H1 (cell line): ENCODE results near the gene CD68. TPM values are rescaled to one million over a fixed set of nuclear protein-coding genes. Genes with fewer than 3 reads are reported as not detected.
A peak's percentile ranks its signal among the peaks of the same experiment; 100 is the strongest.

Source experiments
- CTCF ChIA-PET: fragments of 300-600 bp; sonication (Branson Sonifier 250); formaldehyde crosslinking; loops from one replicate; lab custom pipeline; 2021; ENCODE audit not compliant: partially characterized antibody; lab: Charles Lee
- POLR2A ChIA-PET: fragments of 300-600 bp; sonication (Branson Sonifier 250); formaldehyde crosslinking; loops from one replicate; lab custom pipeline; 2021; ENCODE audit warnings: inconsistent platforms; ENCODE audit not compliant: partially characterized antibody; lab: Charles Lee
- DNase-seq, 2 experiments: peaks; one replicate each; pipeline versions ENCODE4 v3.0.0 to v3.0.0-alpha.2; 2010 to 2022; ENCODE audit warnings: low spot score in 2 of 2, low read depth in 1 of 2, mixed read lengths in 1 of 2
- FAIRE-seq: peaks from 2 replicates; lab custom pipeline; 2011; peaks lifted over from hg19 to GRCh38; lab: Jason Lieb, UNC
- H2AFZ ChIP-seq: 2 replicates; pipeline ENCODE4 v1.8.1; 2012; ENCODE audit warnings: low read length, inconsistent platforms
- H2AK5ac ChIP-seq: 2 replicates; pipeline ENCODE4 v1.6.1; 2013; ENCODE audit warnings: low read depth, low read length
- H2BK120ac ChIP-seq: replicated peaks from 2 replicates; pipeline ENCODE3; 2013; ENCODE audit warnings: low read depth, low read length, inconsistent platforms
- H2BK12ac ChIP-seq: 2 replicates; pipeline ENCODE4 v1.6.1; 2013; ENCODE audit warnings: low read depth, low read length
- H2BK15ac ChIP-seq: 2 replicates; pipeline ENCODE4 v1.6.1; 2013; ENCODE audit warnings: low read length
- H2BK20ac ChIP-seq: 2 replicates; pipeline ENCODE4 v1.6.1; 2013; ENCODE audit warnings: low read length
- H2BK5ac ChIP-seq: 2 replicates; pipeline ENCODE4 v1.6.1; 2013; ENCODE audit warnings: low read depth, low read length
- H3K14ac ChIP-seq: 2 replicates; pipeline ENCODE4 v1.6.1; 2013; ENCODE audit warnings: inconsistent platforms; ENCODE audit not compliant: insufficient read length
- H3K18ac ChIP-seq: 2 replicates; pipeline ENCODE4 v1.6.1; 2013; ENCODE audit warnings: low read length; ENCODE audit errors: extremely low read depth
- H3K23ac ChIP-seq: 2 replicates; pipeline ENCODE4 v1.6.1; 2013; ENCODE audit warnings: inconsistent platforms; ENCODE audit not compliant: insufficient read length
- H3K23me2 ChIP-seq: 2 replicates; pipeline ENCODE4 v1.6.1; 2013; ENCODE audit warnings: low read depth, low read length
- H3K27ac ChIP-seq: 2 replicates; pipeline ENCODE4 v1.6.1; 2011; ENCODE audit warnings: low read depth, low read length, inconsistent platforms
- H3K27me3 ChIP-seq, 4 experiments: replicated peaks in 1 of 4; 1 replicate in 1 of 4; 2 replicates in 3 of 4; pipeline versions ENCODE4 v1.6.1 to v1.8.1; 2011 to 2013; ENCODE audit warnings: low read length in 3 of 4, mild to moderate bottlenecking in 3 of 4, inconsistent platforms in 2 of 4, mixed read lengths in 2 of 4, moderate library complexity in 1 of 4; ENCODE audit not compliant: control insufficient read depth in 3 of 4, insufficient read depth in 3 of 4; ENCODE audit errors: extremely low read depth in 1 of 4
- H3K36me3 ChIP-seq, 4 experiments: 2 replicates each; pipeline versions ENCODE4 v1.6.1 to v1.8.1; 2011 to 2013; ENCODE audit warnings: mild to moderate bottlenecking in 4 of 4, low read length in 3 of 4, moderate library complexity in 2 of 4, control low read depth in 1 of 4, inconsistent platforms in 1 of 4; ENCODE audit not compliant: insufficient read depth in 4 of 4, control insufficient read depth in 2 of 4
- H3K4ac ChIP-seq: replicated peaks from 2 replicates; pipeline ENCODE3; 2013; ENCODE audit warnings: low read length, low read depth, mixed read lengths, inconsistent platforms; ENCODE audit not compliant: insufficient read length
- H3K4me1 ChIP-seq, 4 experiments: replicated peaks in 1 of 4; 1 replicate in 1 of 4; 2 replicates in 3 of 4; pipeline versions ENCODE4 v1.6.1 to v1.8.1; 2011 to 2013; ENCODE audit warnings: low read length in 3 of 4, inconsistent platforms in 2 of 4, mixed read lengths in 1 of 4; ENCODE audit not compliant: insufficient read depth in 4 of 4, control insufficient read depth in 3 of 4
- H3K4me2 ChIP-seq, 2 experiments: 2 replicates each; pipeline versions ENCODE4 v1.6.1 to v1.8.1; 2011 to 2013; ENCODE audit warnings: low read depth in 2 of 2, low read length in 2 of 2, control low read depth in 1 of 2, inconsistent platforms in 1 of 2, mild to moderate bottlenecking in 1 of 2; ENCODE audit not compliant: insufficient read depth in 1 of 2
- H3K4me3 ChIP-seq, 4 experiments: fragments of 200-600, 300-600 bp in 1 of 4; sonication (generic), shearing (Covaris generic), sonication (Bioruptor Twin) in 1 of 4; 2 replicates each; pipeline versions ENCODE4 v1.5.1 to v1.8.1; 2011 to 2016; ENCODE audit warnings: low read length in 4 of 4, low read depth in 3 of 4, control low read depth in 2 of 4, inconsistent platforms in 2 of 4, mild to moderate bottlenecking in 2 of 4, mixed read lengths in 1 of 4, moderate library complexity in 1 of 4; ENCODE audit not compliant: insufficient read depth in 2 of 4; ENCODE audit errors: extremely low read depth in 1 of 4
- H3K56ac ChIP-seq: replicated peaks from 2 replicates; pipeline ENCODE3; 2013; ENCODE audit warnings: low read depth, mild to moderate bottlenecking, mixed read lengths, low read length, inconsistent platforms; ENCODE audit not compliant: insufficient read length
- H3K79me1 ChIP-seq: 2 replicates; pipeline ENCODE4 v1.6.1; 2013; ENCODE audit warnings: low read depth, low read length, control low read depth
- H3K79me2 ChIP-seq, 2 experiments: 2 replicates each; pipeline versions ENCODE4 v1.6.1 to v1.8.1; 2012 to 2013; ENCODE audit warnings: low read length in 2 of 2, mild to moderate bottlenecking in 2 of 2, inconsistent platforms in 1 of 2; ENCODE audit not compliant: insufficient read depth in 2 of 2, control insufficient read depth in 1 of 2
- H3K9ac ChIP-seq, 4 experiments: replicated peaks in 1 of 4; 1 replicate in 1 of 4; 2 replicates in 3 of 4; pipeline versions ENCODE4 v1.6.1 to v1.8.1; 2011 to 2013; ENCODE audit warnings: low read depth in 3 of 4, low read length in 3 of 4, control low read depth in 2 of 4, mild to moderate bottlenecking in 2 of 4, moderate library complexity in 2 of 4, inconsistent platforms in 1 of 4; ENCODE audit errors: extremely low read depth in 1 of 4
- H3K9me3 ChIP-seq, 2 experiments: 2 replicates each; pipeline versions ENCODE4 v1.6.1 to v1.8.1; 2012 to 2013; ENCODE audit warnings: mild to moderate bottlenecking in 2 of 2, moderate library complexity in 2 of 2, control low read depth in 1 of 2, inconsistent platforms in 1 of 2, low read depth in 1 of 2, low read length in 1 of 2, mixed read lengths in 1 of 2; ENCODE audit not compliant: insufficient read depth in 2 of 2
- H4K20me1 ChIP-seq, 2 experiments: replicated peaks in 1 of 2; 2 replicates each; pipeline versions ENCODE3 to v1.8.1; 2011 to 2013; ENCODE audit warnings: inconsistent platforms in 2 of 2, low read length in 2 of 2, mild to moderate bottlenecking in 1 of 2; ENCODE audit not compliant: insufficient read depth in 2 of 2, control insufficient read depth in 1 of 2
- H4K5ac ChIP-seq: 2 replicates; pipeline ENCODE4 v1.6.1; 2013; ENCODE audit warnings: low read length, low read depth, mixed read lengths, inconsistent platforms; ENCODE audit not compliant: insufficient read length
- H4K8ac ChIP-seq: 2 replicates; pipeline ENCODE4 v1.8.0; 2013; ENCODE audit warnings: mild to moderate bottlenecking, moderate library complexity, low read length, inconsistent platforms; ENCODE audit not compliant: insufficient read depth; ENCODE audit errors: extremely low read depth
- H4K91ac ChIP-seq: replicated peaks from 2 replicates; pipeline ENCODE3; 2013; ENCODE audit warnings: low read length, mixed read lengths, inconsistent platforms; ENCODE audit not compliant: insufficient read length
- EZH2 ChIP-seq: fragments of 200-600 bp; sonication (generic); IDR thresholded peaks from 2 replicates; pipeline ENCODE4 v1.7.1; 2012; ENCODE audit warnings: low read depth, mild to moderate bottlenecking, moderate library complexity, low read length, inconsistent platforms; ENCODE audit not compliant: severe bottlenecking
- JUND ChIP-seq: IDR thresholded peaks from 2 replicates; pipeline ENCODE4 v1.6.1; 2011; ENCODE audit warnings: mild to moderate bottlenecking, improper control_type of control experiment, low read length
- PHF8 ChIP-seq: fragments of 200-600 bp; sonication (generic); conservative IDR thresholded peaks from 2 replicates; pipeline ENCODE4 v1.7.1; 2012; ENCODE audit warnings: low read depth, mild to moderate bottlenecking, inconsistent platforms, low read length, moderate library complexity
- POLR2A ChIP-seq, 2 experiments: IDR thresholded peaks; 1 replicate in 1 of 2; 2 replicates in 1 of 2; pipeline ENCODE4 v1.6.1; 2011; ENCODE audit warnings: low read depth in 2 of 2, low read length in 2 of 2, mild to moderate bottlenecking in 2 of 2; ENCODE audit errors: control extremely low read depth in 1 of 2
- POLR2AphosphoS5 ChIP-seq: IDR thresholded peaks from 2 replicates; pipeline ENCODE4 v1.6.1; 2011; ENCODE audit warnings: low read depth, low read length
- RAD21 ChIP-seq, 2 experiments: IDR thresholded peaks in 1 of 2; conservative IDR thresholded peaks in 1 of 2; 2 replicates each; pipeline ENCODE4 v1.6.1; 2011; ENCODE audit warnings: low read depth in 2 of 2, low read length in 2 of 2, improper control_type of control experiment in 1 of 2, inconsistent platforms in 1 of 2, mild to moderate bottlenecking in 1 of 2, moderate library complexity in 1 of 2
- RBBP5 ChIP-seq: IDR thresholded peaks from 2 replicates; pipeline ENCODE4 v1.7.1; 2012; ENCODE audit warnings: low read depth, mild to moderate bottlenecking, inconsistent platforms, low read length, moderate library complexity, borderline replicate concordance
- RXRA ChIP-seq: IDR thresholded peaks from 2 replicates; pipeline ENCODE4 v1.6.1; 2011; ENCODE audit warnings: low read depth, mild to moderate bottlenecking, low read length, moderate library complexity; ENCODE audit not compliant: insufficient read depth
- TBP ChIP-seq: IDR thresholded peaks from 2 replicates; pipeline ENCODE4 v1.6.1; 2011; ENCODE audit warnings: low read depth, low read length, improper control_type of control experiment
- YY1 ChIP-seq: IDR thresholded peaks from 2 replicates; pipeline ENCODE4 v1.6.1; 2011; ENCODE audit warnings: low read depth, mild to moderate bottlenecking, low read length
- WGBS, 2 experiments: shearing (Covaris generic) in 1 of 2; methylation state at CpG; one replicate each; pipeline versions ENCODE4 v1.1.6 to v1.1.7; 2013 to 2015; ENCODE audit warnings: low lambda C conversion rate in 2 of 2, mixed read lengths in 2 of 2, inconsistent platforms in 1 of 2, low coverage in 1 of 2, missing lambda C conversion rate in 1 of 2; ENCODE audit not compliant: insufficient replicate concordance in 2 of 2, insufficient coverage in 1 of 2, insufficient read length in 1 of 2; ENCODE audit errors: extremely low coverage in 1 of 2, missing lambda C conversion rate in 1 of 2; 5-methylcytosine and 5-hydroxymethylcytosine counted together
- polyA plus RNA-seq, 7 experiments: library from polyadenylated mRNA; depleted of rRNA in 3 of 7; stranded (reverse) in 5 of 7; unstranded in 2 of 7; fragments of >200 nt in 5 of 7; fragments of 200-250 nt in 2 of 7; gene quantifications; 1 replicate in 5 of 7; 2 replicates in 1 of 7; 4 replicates in 1 of 7; pipeline versions ENCODE4 v1.2.1 to v1.2.3, GENCODE V29; 2011 to 2013; ENCODE audit warnings: missing spikeins in 2 of 7, mixed read lengths in 2 of 7
- total RNA-seq: library from RNA; stranded (reverse); fragmentation: NEBNext Ultra II Directional; extraction: Animal tissue kit (Norgen Biotek cat#: 25700); gene quantifications from 2 replicates; pipeline ENCODE4 v1.2.1, GENCODE V29; 2021

The CD68 gene
- total and polyA plus RNA-seq, 2 of the 8 experiments (the other 6 are each of a cell fraction or from before 2014, with no cell fraction given), result 0.18 TPM; not detected in 1

DNA sequence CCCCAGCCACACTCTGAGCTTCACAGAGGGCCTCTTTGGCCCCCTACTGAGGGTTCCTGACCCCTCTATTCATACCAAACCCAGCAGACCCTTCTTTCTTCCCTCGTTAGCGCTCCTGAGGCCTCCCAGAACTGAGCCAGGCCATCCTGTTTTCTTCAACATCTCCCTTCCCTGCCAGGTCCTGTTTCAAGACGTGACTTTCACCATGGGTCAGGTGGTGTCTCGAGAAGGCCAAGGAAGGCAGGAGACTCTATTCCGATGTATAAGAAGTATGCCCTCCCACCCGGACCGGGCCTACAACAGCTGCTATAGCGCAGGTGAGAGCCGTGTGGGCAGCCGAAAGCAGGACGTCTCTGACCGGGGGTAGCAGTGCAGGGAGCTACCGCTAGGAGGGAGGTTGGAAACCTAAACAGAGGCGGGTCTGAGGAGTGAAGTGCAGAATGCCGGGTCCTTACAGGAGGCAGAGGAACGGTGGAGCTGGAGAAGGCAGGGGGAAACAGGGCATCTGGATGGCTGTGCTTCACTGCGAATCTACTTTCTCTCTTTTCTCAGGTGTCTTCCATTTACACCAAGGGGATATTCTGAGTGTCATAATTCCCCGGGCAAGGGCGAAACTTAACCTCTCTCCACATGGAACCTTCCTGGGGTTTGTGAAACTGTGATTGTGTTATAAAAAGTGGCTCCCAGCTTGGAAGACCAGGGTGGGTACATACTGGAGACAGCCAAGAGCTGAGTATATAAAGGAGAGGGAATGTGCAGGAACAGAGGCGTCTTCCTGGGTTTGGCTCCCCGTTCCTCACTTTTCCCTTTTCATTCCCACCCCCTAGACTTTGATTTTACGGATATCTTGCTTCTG, 19.0 kb upstream of the CD68 start:
- no peak overlapping the region for H2BK5ac ChIP-seq
- H3K23me2 ChIP-seq, result peaks cover 6% of the 10 kb centered on the region; the same call in 1 of the 2 replicates
- POLR2A ChIA-PET, result interaction anchor here (0.7 to 37.5 kb wide), 24 partner anchors 8 to 301 kb away, joined by 3 to 1144 read pairs (median 5); partner anchors contain the start of genes CD68, CLDN7, GPS2 and MPDU1
- peaks cover 9% of the 10 kb centered on the region for H3K79me1 ChIP-seq
- no peak overlapping the region for H3K56ac ChIP-seq
- WGBS, 2 experiments, result 34% methylated on average over 22 of the region's 22 CpGs; no CpG with 5 or more reads in 1 of the 2 experiments
- FAIRE-seq (peak; percentile 80), DNase-seq (peak in 1 of 2 experiments; percentile 90)
- no peak overlapping the region for H2BK120ac ChIP-seq
- H3K4me1 ChIP-seq, result peaks cover 11 to 42% (median 25%) of the 10 kb centered on the region in 4 experiments
- peak overlapping the region in 3 of 4 experiments; percentile 69 to 96 (median 85); a peak in 4 of 8 replicates for H3K4me3 ChIP-seq
- H3K4ac ChIP-seq, result no peak overlapping the region
- H2AFZ ChIP-seq, result no peak overlapping the region
- no peaks in the 10 kb centered on the region for H3K27me3 ChIP-seq
- H3K18ac ChIP-seq, result peak overlapping the region; percentile 21; the same call in 1 of the 2 replicates
- peaks cover 4 to 26% of the 10 kb centered on the region in 2 experiments; a peak in 3 of 4 replicates for H3K79me2 ChIP-seq
- H2BK12ac ChIP-seq, result no peak overlapping the region
- no peak overlapping the region; a peak in 2 of 7 replicates for H3K9ac ChIP-seq
- no peaks in the 10 kb centered on the region for H3K9me3 ChIP-seq
- H2AK5ac ChIP-seq, result no peak overlapping the region; the same call in 1 of the 2 replicates
- H2BK20ac ChIP-seq, result no peak overlapping the region
- H3K14ac ChIP-seq, result no peak overlapping the region
- H4K20me1 ChIP-seq, result peaks cover 0 to 1% of the 10 kb centered on the region in 2 experiments
- peak overlapping the region; percentile 27 for H4K91ac ChIP-seq
- no peak overlapping the region for H4K8ac ChIP-seq
- H4K5ac ChIP-seq, result peak overlapping the region; percentile 22
- no peak overlapping the region for H3K23ac ChIP-seq
- H2BK15ac ChIP-seq, result no peak overlapping the region
- CTCF ChIA-PET, result interaction anchor here (0.6 to 12.7 kb wide), 84 partner anchors 8 to 514 kb away, joined by 3 to 251 read pairs (median 5); partner anchors contain the start of genes ACAP1, CHRNB1, KCTD11 and MPDU1
- H3K4me2 ChIP-seq, result peak overlapping the region; percentile 49 to 96
- peaks cover 17 to 21% (median 18%) of the 10 kb centered on the region in 4 experiments for H3K36me3 ChIP-seq
- H3K27ac ChIP-seq, result no peak overlapping the region
- TF ChIP-seq YY1 (no peak), RAD21 (IDR thresholded peaks at IDR 0.05 in 1 of 2, conservative IDR thresholded peaks at IDR 0.05 in 1 of 2; ENCODE audit: low read depth in 2 of 2, low read length in 2 of 2) (peak; percentile 21 to 53; a peak in 3 of 4 replicates), RBBP5 (0 out of 2 replicates have a peak, but pooled peaks have one; percentile 9), EZH2 (no peak), POLR2AphosphoS5 (peak; percentile 39; the same call in 1 of the 2 replicates), TBP (peak; percentile 62; the same call in 1 of the 2 replicates), RXRA (no peak), POLR2A (IDR thresholded peaks at IDR 0.05; ENCODE audit: control extremely low read depth in 1 of 2, low read depth in 2 of 2, low read length in 2 of 2) (peak in 1 of 2 experiments; percentile 38; a peak in 2 of 3 replicates), PHF8 (no peak), JUND (peak; percentile 37; the same call in 1 of the 2 replicates)
